Measurements from ENCODE around the gene TXNL4A. TPM values are rescaled to one million over a fixed set of nuclear protein-coding genes. Genes with fewer than 3 reads are reported as not detected.
A peak's percentile ranks its signal among the peaks of the same experiment; 100 is the strongest.
"Not testable (repeated sequence)": the region's sequence is repeated elsewhere in the genome, so short reads cannot be mapped to it uniquely, and the experiment has no call there.

TXNL4A gene
- total RNA-seq, 1 donor from 2014 or later, result 84.7 TPM

DNA sequence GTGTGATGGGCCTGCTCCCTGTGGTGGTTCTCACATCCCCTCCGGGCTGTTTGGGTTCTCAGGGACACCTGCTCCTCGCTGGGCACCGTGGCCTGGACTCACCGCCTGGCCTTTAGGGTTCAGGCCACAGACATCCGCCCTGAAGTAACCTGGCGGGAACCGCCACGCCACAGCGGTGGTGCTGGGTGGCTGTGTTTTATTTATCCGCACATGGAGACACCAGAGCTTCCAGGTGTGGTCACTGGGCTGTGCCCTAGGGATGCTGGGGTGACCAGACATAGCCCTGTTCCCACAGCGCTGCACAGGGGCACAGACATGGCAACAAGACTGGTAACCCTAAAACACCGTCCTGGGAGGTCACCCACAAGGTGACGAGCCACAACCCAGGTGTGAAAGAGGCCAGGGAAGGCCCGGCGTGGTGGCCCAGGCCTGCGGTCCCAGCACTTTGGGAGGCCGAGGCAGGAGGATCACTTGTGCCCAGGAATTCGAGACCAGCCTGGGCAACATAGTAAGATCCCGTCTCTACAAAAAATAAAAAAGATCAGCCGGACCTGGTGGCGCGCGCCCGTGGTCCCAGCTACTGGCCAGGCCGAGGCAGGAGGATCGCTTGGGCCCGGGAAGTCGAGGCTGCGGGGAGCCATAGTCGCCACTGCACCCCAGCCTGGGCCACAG, 24.6 kb downstream of the TXNL4A start:
- DNase-seq (ENCODE audit: low read depth), result no peak
- peak overlapping the region; percentile 88 for H3K4me3 ChIP-seq (ENCODE audit: low read depth, low read length)
- TF ChIP-seq, protein P1, sequence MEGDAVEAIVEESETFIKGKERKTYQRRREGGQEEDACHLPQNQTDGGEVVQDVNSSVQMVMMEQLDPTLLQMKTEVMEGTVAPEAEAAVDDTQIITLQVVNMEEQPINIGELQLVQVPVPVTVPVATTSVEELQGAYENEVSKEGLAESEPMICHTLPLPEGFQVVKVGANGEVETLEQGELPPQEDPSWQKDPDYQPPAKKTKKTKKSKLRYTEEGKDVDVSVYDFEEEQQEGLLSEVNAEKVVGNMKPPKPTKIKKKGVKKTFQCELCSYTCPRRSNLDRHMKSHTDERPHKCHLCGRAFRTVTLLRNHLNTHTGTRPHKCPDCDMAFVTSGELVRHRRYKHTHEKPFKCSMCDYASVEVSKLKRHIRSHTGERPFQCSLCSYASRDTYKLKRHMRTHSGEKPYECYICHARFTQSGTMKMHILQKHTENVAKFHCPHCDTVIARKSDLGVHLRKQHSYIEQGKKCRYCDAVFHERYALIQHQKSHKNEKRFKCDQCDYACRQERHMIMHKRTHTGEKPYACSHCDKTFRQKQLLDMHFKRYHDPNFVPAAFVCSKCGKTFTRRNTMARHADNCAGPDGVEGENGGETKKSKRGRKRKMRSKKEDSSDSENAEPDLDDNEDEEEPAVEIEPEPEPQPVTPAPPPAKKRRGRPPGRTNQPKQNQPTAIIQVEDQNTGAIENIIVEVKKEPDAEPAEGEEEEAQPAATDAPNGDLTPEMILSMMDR (conservative IDR thresholded peaks at IDR 0.05; ENCODE audit: low read depth, low read length), result no peak

DNA sequence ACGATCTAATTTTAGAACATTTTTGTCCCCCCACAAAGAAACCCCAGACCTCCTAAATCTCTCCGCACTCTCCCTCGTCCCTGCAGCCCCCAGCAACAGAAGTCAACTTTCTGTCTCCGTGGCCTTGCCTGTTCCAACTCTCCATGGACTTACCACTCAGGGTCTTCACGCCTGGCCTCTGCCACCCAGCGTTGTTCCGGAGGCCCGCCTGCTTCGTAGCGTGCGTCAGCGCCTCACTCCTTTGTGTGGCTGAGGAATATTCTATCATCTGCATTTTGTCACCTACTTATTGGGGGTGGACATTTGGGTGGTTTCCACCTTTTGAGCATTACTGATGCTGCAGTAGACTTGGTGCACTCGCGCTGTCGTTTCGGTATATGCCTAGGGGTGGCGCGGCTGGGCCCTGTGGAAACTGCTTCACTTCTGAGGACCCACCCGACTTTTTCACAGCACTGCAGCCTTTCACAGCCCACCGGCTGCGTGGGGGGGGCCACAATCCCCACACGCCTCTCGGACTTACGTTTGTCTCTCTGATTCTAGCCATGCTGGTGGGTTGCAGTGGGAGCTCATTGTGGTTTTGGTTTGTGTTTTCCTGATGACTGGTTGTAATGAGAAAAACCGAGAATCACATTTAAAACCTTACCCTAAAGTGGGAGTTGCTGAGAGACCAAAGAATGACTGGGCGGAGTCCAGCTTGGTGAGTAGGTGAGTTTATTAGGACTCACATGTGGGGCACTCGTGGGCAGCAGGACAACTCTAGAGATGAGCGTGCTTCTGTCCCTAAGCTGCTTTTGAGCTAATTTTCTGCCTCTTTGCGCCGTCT, 25.3 kb downstream of the TXNL4A start:
- TF ChIP-seq, protein P1 (conservative IDR thresholded peaks at IDR 0.05; ENCODE audit: low read depth, low read length), result no peak
- DNase-seq (ENCODE audit: low read depth), result no peak

DNA sequence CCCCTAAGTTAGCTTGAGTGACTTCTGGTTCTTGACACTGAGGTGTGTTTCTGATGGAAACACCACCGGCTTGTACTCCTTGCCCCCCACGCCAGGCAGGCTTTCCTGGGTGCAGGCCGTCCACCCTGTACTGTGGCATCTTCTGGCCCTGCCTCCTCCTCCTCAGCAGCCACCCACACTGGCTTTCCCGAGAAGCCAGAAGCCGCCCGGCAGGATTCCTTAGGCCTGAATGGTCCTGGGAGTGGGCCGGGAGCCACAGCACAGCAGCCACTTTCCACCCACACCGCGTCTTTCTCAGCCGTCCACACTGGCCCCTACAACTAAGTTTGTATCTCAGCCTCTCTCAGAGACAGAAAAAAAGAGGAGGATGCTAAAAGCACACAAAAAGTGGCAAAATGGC, 26.1 kb downstream of the TXNL4A start:
- no peak overlapping the region for H3K4me3 ChIP-seq (ENCODE audit: low read depth, low read length)
- DNase-seq (ENCODE audit: low read depth), result no peak
- TF ChIP-seq, protein P1 (conservative IDR thresholded peaks at IDR 0.05; ENCODE audit: low read depth, low read length), result no peak

More for the DNA sequence above, 25.3 kb downstream of the TXNL4A start:
- H3K4me3 ChIP-seq (ENCODE audit: low read depth, low read length), result no peak overlapping the region

DNA sequence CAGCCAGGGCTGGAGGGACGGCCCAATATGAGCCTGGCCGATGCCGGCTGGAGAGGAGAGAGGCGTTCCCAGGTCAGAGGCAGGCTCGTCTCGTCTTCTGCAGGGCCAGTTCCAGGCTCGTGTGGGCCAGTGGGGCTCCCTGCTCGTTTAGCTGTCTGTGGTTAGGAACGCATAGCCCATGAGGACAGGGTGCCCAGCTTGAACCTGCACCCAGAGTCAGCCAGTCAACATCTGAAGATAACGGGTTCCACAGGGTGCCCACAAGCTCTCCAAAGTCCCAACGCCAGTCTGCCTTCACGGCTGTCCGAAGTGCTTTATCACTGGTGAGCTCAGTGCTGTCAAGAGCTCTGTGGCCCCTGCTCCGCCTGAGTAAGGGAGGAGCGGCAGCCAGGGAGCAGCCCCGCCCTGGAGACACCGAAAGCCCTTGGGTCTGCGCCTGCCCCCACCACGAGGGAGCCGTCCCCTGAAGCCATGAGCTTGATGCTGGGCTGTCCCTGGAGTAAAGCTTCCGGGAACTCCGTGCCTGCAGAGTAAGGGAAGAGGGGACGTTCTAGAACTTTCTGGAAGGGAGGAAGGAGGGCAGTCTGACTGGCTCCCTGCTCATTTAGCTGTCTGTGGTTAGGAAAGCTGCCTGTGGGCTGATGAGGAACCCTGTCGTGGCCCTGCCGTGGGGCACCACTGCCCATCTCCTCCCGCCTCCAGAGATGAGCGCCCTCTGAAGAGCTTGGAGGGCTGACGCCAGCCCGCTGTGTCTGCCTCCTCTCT, 26.7 kb downstream of the TXNL4A start:
- H3K4me3 ChIP-seq (ENCODE audit: low read depth, low read length), result no peak overlapping the region
- DNase-seq (ENCODE audit: low read depth), result no peak
- TF ChIP-seq, protein P1 (conservative IDR thresholded peaks at IDR 0.05; ENCODE audit: low read depth, low read length), result no peak

DNA sequence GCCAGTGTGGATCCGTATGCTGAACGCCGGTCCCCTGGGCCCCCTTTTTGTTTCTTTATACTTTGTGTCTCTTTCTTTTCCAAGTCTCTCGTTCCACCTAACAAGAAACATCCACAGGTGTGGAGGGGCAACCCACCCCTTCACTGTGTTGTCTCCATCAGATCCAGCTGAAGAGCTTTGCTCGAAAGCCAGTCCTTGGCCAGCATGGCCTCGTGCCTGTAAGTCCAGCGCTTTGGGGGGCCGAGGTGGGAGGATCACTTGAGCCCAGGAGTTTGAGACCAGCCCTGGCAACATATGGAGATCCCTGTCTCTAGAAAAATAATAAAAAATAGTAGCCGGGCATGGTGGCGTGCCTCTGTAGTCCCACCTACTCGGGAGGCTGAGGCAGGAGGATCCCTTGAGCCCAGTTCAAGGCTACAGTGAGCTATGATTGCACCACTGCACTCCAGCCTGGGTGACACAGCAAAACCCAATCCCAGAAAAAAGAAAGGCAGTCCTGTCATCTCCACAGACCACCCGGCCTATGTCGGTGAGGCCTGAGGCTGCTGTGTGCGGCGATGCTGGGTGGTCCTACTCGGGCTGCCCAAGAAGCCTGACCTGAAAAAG, 27.3 kb downstream of the TXNL4A start:
- no peak for DNase-seq (ENCODE audit: low read depth)
- no peak overlapping the region for H3K4me3 ChIP-seq (ENCODE audit: low read depth, low read length)
- TF ChIP-seq, protein P1 (conservative IDR thresholded peaks at IDR 0.05; ENCODE audit: low read depth, low read length), result no peak

DNA sequence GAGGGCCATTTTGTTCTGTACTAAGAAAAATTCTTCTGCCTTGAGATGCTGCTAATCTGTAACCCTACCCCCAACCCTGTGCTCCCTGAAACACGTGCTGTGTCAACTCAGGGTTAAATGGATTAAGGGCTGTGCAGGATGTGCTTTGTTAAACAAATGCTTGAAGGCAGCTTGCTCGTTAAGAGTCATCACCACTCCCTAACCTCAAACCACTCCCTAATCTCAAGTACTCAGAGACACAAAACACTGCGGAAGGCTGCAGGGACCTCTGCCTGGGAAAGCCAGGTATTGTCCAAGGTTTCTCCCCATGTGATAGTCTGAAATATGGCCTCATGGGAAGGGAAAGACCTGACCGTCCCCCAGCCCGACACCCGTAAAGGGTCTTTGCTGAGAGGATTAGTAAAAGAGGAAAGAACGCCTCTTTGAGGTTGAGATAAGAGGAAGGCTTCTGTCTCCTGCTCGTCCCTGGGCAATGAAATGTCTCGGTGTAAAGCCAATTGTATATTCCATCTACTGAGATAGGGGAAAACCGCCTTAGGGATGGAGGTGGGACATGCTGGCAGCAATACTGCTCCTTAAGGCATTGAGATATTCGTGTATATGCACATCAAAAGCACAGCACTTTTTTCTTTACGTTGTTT, 28.1 kb downstream of the TXNL4A start:
- not testable (repeated sequence) for H3K4me3 ChIP-seq (ENCODE audit: low read depth, low read length); DNase-seq (ENCODE audit: low read depth)
